Heart right ventricle (tissue), 16 donors: Measurements from ENCODE around the gene DUOXA1. TPM values are rescaled to one million over a fixed set of nuclear protein-coding genes. Genes with fewer than 3 reads are reported as not detected.

ENCODE experiments used
- ATAC-seq, 8 donors: fragments of 200-7000 bp; cut with Tn5 transposase; one replicate each; pipeline ENCODE4 v1.9.1; 2020; ENCODE audit warnings: mild to moderate bottlenecking in 8 of 8, moderate library complexity in 8 of 8, moderate number of reproducible peaks in 1 of 8
- DNase-seq, 2 donors: peaks; one replicate each; pipeline ENCODE4 v3.0.0-alpha.2; 2020
- H3K27ac ChIP-seq, 10 donors: fragments of 200-600 bp; sonication (generic) in 2 of 10; one replicate each; pipeline versions ENCODE4 v1.5.0 to v1.8.0; 2020 to 2022; ENCODE audit warnings: mild to moderate bottlenecking in 3 of 10
- H3K27me3 ChIP-seq, 7 donors: fragments of 200-600 bp; one replicate each; pipeline ENCODE4 v1.8.0; 2021 to 2022; ENCODE audit warnings: mild to moderate bottlenecking in 2 of 7
- H3K36me3 ChIP-seq, 9 donors: fragments of 200-600 bp; sonication (generic) in 1 of 9; one replicate each; pipeline versions ENCODE4 v1.5.0 to v1.8.0; 2020 to 2022; ENCODE audit warnings: mild to moderate bottlenecking in 2 of 9
- H3K4me1 ChIP-seq, 9 donors: fragments of 200-600 bp; sonication (generic) in 1 of 9; one replicate each; pipeline versions ENCODE4 v1.5.0 to v1.8.0; 2020 to 2022; ENCODE audit warnings: mild to moderate bottlenecking in 4 of 9
- H3K4me3 ChIP-seq, 10 donors: fragments of 200-600 bp; sonication (generic) in 2 of 10; one replicate each; pipeline versions ENCODE4 v1.5.0 to v1.8.0; 2020 to 2022; ENCODE audit warnings: mild to moderate bottlenecking in 7 of 10, moderate library complexity in 2 of 10
- H3K9me3 ChIP-seq, 11 donors: fragments of 200-600 bp in 10 of 11; sonication (generic) in 2 of 11; one replicate each; pipeline versions ENCODE4 v1.5.0 to v1.8.0; 2013 to 2022; ENCODE audit warnings: mild to moderate bottlenecking in 2 of 11, control low read depth in 1 of 11, moderate library complexity in 1 of 11
- CTCF ChIP-seq, 9 donors: fragments of 200-600 bp; sonication (generic) in 2 of 9; IDR thresholded peaks; one replicate each; pipeline versions ENCODE4 v1.5.0 to v1.8.0; 2021 to 2022; ENCODE audit warnings: antibody characterized with exemption in 9 of 9, mild to moderate bottlenecking in 5 of 9, moderate library complexity in 1 of 9
- WGBS, 2 donors: extraction: QIAGEN DNeasy Blood & Tissue Kit; methylation state at CpG; one replicate each; pipeline ENCODE4 v1.1.7; 2013; ENCODE audit warnings: inconsistent platforms in 1 of 2; 5-methylcytosine and 5-hydroxymethylcytosine counted together
- intact Hi-C, 10 donors: fragments of 100-400 bp; cut with DNase I; formaldehyde crosslinking; loops; one replicate each; pipeline versions ENCODE4 v1.11.1 to v1.14.2; 2022
- polyA plus RNA-seq, 2 donors: library from polyadenylated mRNA; stranded (reverse); fragments of 200-250 nt; gene quantifications; one replicate each; pipeline ENCODE4 v1.2.3, GENCODE V29; 2013
- total RNA-seq, 10 donors: library from RNA; stranded (reverse); fragmentation: NEBNext Ultra II Directional in 3 of 10; extraction: Animal tissue kit (Norgen Biotek cat#: 25700) in 3 of 10; gene quantifications; one replicate each; pipeline versions ENCODE4 v1.2.1 to v1.2.4, GENCODE V29; 2021 to 2023
- donor health status: Arrhythmogenic right ventricular cardiomyopathy.
- donor health status: ischemic (EF 13 %, LVEDD 7.1; RV severe dilation, severe dysfunction).
- donor health status: healthy with polysubstance abuse.
- donor health status: DM: no; HTN: yes; CAD: no.
- donor health status: DM: no; HTN: no; CAD: no.
- donor health status: ischemic (EF 25% LVEDD 6.9; RV normal size, moderate dysfunction).
- donor health status: ischemic (EF 25% LVEDD 5.7; RV mildly dilated, moderate dysfunction).
- donor health status: healthy.
- donor health status: DM: yes; HTN: yes; CAD: no.
- donor health status: Ischemic cardiomyopathy.
- donor health status: ischemic (EF 35%, LVEDD 5.7; RV mildly dilated, moderate dysfunction).
- donor health status: nonischemic (EF 11% LVEDD 7.7; RV severe dilation, severe dysfunction).
- donor health status: DM: yes; HTN: yes; CAD: no.
- donor health status: PGD.
- donor health status: ischemic (EF 29% LVEDD 5.4; RV normal size, mild dysfunction).
- donor health status: nonischemic (EF 23%, LVEDD 6.1; RV moderate dilation, normal function).

Gene DUOXA1
- total and polyA plus RNA-seq, 12 donors = 0.11 to 1.3 (median 0.47) TPM; not detected in 1

GRCh38 chr15:45114076-45114750 lies 15.5 kb downstream of the DUOXA1 start, which contains the start of the genes DUOX2 and DUOXA2:
Gene DUOX2, minus strand, starts transcription at chr15:45114172. Its CDS starts 761 bp downstream, at chr15:45113411.
Gene DUOXA2, plus strand, starts transcription at chr15:45114326. Its CDS starts 280 bp downstream, at chr15:45114606.
- no peaks in the 10 kb centered on the region for H3K9me3 ChIP-seq
- H3K4me1 ChIP-seq = peaks cover 8 to 45% (median 22%) of the 10 kb centered on the region in 9 donors
- H3K27me3 ChIP-seq = peaks cover 39 to 95% (median 85%) of the 10 kb centered on the region in 7 donors
- intact Hi-C loops = loop anchor here in 2 of 10 donors (10.0 kb wide), 2 partner anchors 69 to 79 kb away; no protein-coding TSS in a partner anchor
- ATAC-seq (no peak), DNase-seq (no peak)
- no peak for TF ChIP-seq CTCF (IDR thresholded peaks at IDR 0.05)
- no peaks in the 10 kb centered on the region for H3K36me3 ChIP-seq
- H3K4me3 ChIP-seq = peak within 1 kb of the TSS in 6 of 10 donors; percentile 3 to 30 (median 10)
- H3K27ac ChIP-seq = no peak within 1 kb of the TSS
- whole genome bisulfite sequencing, 2 donors = 2 to 3% methylated on average over 42 of the region's 42 CpGs

- Histone ChIP-seq H3K4me3 (peak overlapping the region in 2 of 10 donors; percentile 6 to 7), H3K27ac (no peak overlapping the region), H3K4me1 (peaks cover 8 to 45% (median 22%) of the 10 kb centered on the region in 9 donors), H3K36me3 (no peaks in the 10 kb centered on the region), H3K9me3 (no peaks in the 10 kb centered on the region), H3K27me3 (peaks cover 39 to 95% (median 87%) of the 10 kb centered on the region in 7 donors)
- intact Hi-C loops = loop anchor here in 2 of 10 donors (10.0 kb wide), 2 partner anchors 69 to 79 kb away; no protein-coding TSS in a partner anchor
- DNase-seq (no peak), ATAC-seq (no peak)
- TF ChIP-seq CTCF (IDR thresholded peaks at IDR 0.05) = no peak
- WGBS, 2 donors = 8 to 13% methylated on average over 14 of the region's 14 CpGs
Measured at GRCh38 chr15:45113380-45113990, 16.2 kb downstream of the DUOXA1 start.

- no peaks in the 10 kb centered on the region for H3K9me3 ChIP-seq
- H3K27ac ChIP-seq = no peak overlapping the region
- no peaks in the 10 kb centered on the region for H3K36me3 ChIP-seq
- WGBS, 2 donors = 1 to 3% methylated on average over 57 to 58 of the region's 58 CpGs
- peaks cover 39 to 97% (median 92%) of the 10 kb centered on the region in 7 donors for H3K27me3 ChIP-seq
- ATAC-seq (no peak), DNase-seq (no peak)
- peak overlapping the region in 7 of 10 donors; percentile 1 to 16 (median 7) for H3K4me3 ChIP-seq
- intact Hi-C loops = loop anchor here in 2 of 10 donors (10.0 kb wide), 2 partner anchors 68 to 78 kb away; no protein-coding TSS in a partner anchor
- no peak for TF ChIP-seq CTCF (IDR thresholded peaks at IDR 0.05)
- H3K4me1 ChIP-seq = peaks cover 6 to 40% (median 22%) of the 10 kb centered on the region in 9 donors
Measured at GRCh38 chr15:45112591-45113379, 16.9 kb downstream of the DUOXA1 start.
